Natural killer cell (primary cell): ENCODE measurements around the gene OXA1L. TPM values are rescaled to one million over a fixed set of nuclear protein-coding genes. Genes with fewer than 3 reads are reported as not detected.
A peak's percentile ranks its signal among the peaks of the same experiment; 100 is the strongest.
"Not testable (repeated sequence)": the region's sequence is repeated elsewhere in the genome, so short reads cannot be mapped to it uniquely, and the experiment has no call there.

Source experiments
- ATAC-seq, 3 donors: fragments of 150-1000 bp in 2 of 3; fragments of 200-7000 bp in 1 of 3; cut with Tn5 transposase; 1 replicate in 1 of 3; 2 replicates in 2 of 3; pipeline ENCODE4 v1.10.0; 2021; ENCODE audit warnings: mild to moderate bottlenecking in 2 of 3, moderate library complexity in 2 of 3
- DNase-seq, 2 donors: peaks; one replicate each; pipeline versions ENCODE4 v3.0.0 to v3.0.0-alpha.2; 2013 to 2021; ENCODE audit warnings: mixed read lengths in 1 of 2
- H3K27ac ChIP-seq: one replicate; pipeline ENCODE4 v1.5.1; 2013; ENCODE audit warnings: mild to moderate bottlenecking, low read length
- H3K27me3 ChIP-seq: one replicate; pipeline ENCODE4 v1.6.1; 2013; ENCODE audit warnings: low read length; ENCODE audit not compliant: control insufficient read depth, insufficient read depth
- H3K36me3 ChIP-seq: one replicate; pipeline ENCODE4 v1.6.1; 2013; ENCODE audit warnings: low read length; ENCODE audit not compliant: control insufficient read depth, insufficient read depth
- H3K4me1 ChIP-seq: one replicate; pipeline ENCODE4 v1.6.1; 2013; ENCODE audit warnings: low read length; ENCODE audit not compliant: control insufficient read depth, insufficient read depth
- H3K4me3 ChIP-seq: one replicate; pipeline ENCODE4 v1.5.1; 2013; ENCODE audit warnings: low read length
- H3K9me3 ChIP-seq: one replicate; pipeline ENCODE4 v1.6.1; 2013; ENCODE audit warnings: low read length; ENCODE audit not compliant: control insufficient read depth, insufficient read depth
- H3K27ac Mint-ChIP-seq, 2 donors: one replicate each; pipeline ENCODE4 v1.8.0; 2022; ENCODE audit warnings: mild to moderate bottlenecking in 2 of 2, mixed read lengths in 2 of 2, moderate library complexity in 1 of 2
- H3K27me3 Mint-ChIP-seq, 2 donors: one replicate each; pipeline ENCODE4 v1.8.0; 2022; ENCODE audit warnings: low read depth in 2 of 2, mixed read lengths in 2 of 2
- H3K36me3 Mint-ChIP-seq: one replicate; pipeline ENCODE4 v1.8.0; 2022; ENCODE audit warnings: mixed read lengths
- H3K4me1 Mint-ChIP-seq, 2 donors: one replicate each; pipeline ENCODE4 v1.8.0; 2022; ENCODE audit warnings: mixed read lengths in 2 of 2
- H3K4me3 Mint-ChIP-seq: one replicate; pipeline ENCODE4 v1.8.0; 2022; ENCODE audit warnings: mild to moderate bottlenecking, moderate library complexity, mixed read lengths
- H3K9me3 Mint-ChIP-seq, 2 donors: one replicate each; pipeline ENCODE4 v1.8.0; 2022; ENCODE audit warnings: mixed read lengths in 2 of 2
- WGBS: methylation state at CpG from one replicate; pipeline ENCODE4 v1.1.7; 2013; ENCODE audit warnings: missing lambda C conversion rate; ENCODE audit not compliant: insufficient coverage; 5-methylcytosine and 5-hydroxymethylcytosine counted together
- intact Hi-C: fragments of 100-400 bp; cut with micrococcal nuclease; formaldehyde crosslinking; loops from one replicate; pipeline ENCODE4 v1.14.2; 2022
- total RNA-seq, 4 donors: library from RNA; stranded (reverse); fragments of 120-200 nt in 1 of 4; gene quantifications; one replicate each; pipeline versions ENCODE4 v1.2.3 to v1.2.4, GENCODE V29; 2013 to 2022
- TF ChIP-seq, protein P1 (sequence below): fragments of 200-600 bp; IDR thresholded peaks from one replicate; pipeline ENCODE4 v1.8.0; 2022; ENCODE audit warnings: antibody characterized with exemption

OXA1L gene
- total RNA-seq, 3 donors from 2014 or later (not counting 1 experiment from before 2014, with no cell fraction given): 121 to 143 (median 125) TPM

DNA sequence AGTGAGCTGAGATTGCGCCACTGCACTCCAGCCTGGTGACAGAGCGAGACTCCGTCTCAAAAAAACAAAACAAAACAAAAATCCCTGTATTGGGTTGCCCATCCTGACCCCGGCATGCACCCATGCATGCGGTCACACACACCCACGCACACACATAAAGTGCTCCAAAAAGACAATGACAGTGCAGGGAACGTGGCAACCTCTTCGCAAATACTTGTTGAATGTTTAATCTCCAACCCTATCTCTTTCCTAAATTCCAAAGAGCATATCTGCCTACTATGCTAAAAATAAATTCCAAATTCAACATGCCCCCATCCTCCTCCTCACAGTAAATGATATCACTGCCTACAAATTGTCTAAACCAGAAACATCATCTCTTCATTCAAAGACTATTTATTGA is 35.2 kb downstream of the OXA1L start:
- H3K27ac ChIP-seq: no peak overlapping the region
- no peaks in the 10 kb centered on the region for H3K4me1 ChIP-seq
- H3K9me3 ChIP-seq: no peaks in the 10 kb centered on the region
- TF ChIP-seq, protein P1, sequence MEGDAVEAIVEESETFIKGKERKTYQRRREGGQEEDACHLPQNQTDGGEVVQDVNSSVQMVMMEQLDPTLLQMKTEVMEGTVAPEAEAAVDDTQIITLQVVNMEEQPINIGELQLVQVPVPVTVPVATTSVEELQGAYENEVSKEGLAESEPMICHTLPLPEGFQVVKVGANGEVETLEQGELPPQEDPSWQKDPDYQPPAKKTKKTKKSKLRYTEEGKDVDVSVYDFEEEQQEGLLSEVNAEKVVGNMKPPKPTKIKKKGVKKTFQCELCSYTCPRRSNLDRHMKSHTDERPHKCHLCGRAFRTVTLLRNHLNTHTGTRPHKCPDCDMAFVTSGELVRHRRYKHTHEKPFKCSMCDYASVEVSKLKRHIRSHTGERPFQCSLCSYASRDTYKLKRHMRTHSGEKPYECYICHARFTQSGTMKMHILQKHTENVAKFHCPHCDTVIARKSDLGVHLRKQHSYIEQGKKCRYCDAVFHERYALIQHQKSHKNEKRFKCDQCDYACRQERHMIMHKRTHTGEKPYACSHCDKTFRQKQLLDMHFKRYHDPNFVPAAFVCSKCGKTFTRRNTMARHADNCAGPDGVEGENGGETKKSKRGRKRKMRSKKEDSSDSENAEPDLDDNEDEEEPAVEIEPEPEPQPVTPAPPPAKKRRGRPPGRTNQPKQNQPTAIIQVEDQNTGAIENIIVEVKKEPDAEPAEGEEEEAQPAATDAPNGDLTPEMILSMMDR: no peak
- H3K9me3 Mint-ChIP-seq: no peaks in the 10 kb centered on the region
- H3K27me3 Mint-ChIP-seq: peaks cover 40 to 42% of the 10 kb centered on the region in 2 donors
- WGBS: 87% methylated on average over 8 of the region's 8 CpGs
- no peak for ATAC-seq
- no peaks in the 10 kb centered on the region for H3K36me3 ChIP-seq
- no peaks in the 10 kb centered on the region for H3K4me1 Mint-ChIP-seq
- intact Hi-C loops: no loop called here
- H3K4me3 ChIP-seq: no peak overlapping the region
- no peaks in the 10 kb centered on the region for H3K27me3 ChIP-seq
- DNase-seq: no peak
- no peak overlapping the region for H3K4me3 Mint-ChIP-seq
- H3K27ac Mint-ChIP-seq: no peak overlapping the region
- no peaks in the 10 kb centered on the region for H3K36me3 Mint-ChIP-seq

GRCh38 chr14:22802860-22803686 is 36.6 kb downstream of the OXA1L start:
- Mint-ChIP-seq H3K9me3 (no peaks in the 10 kb centered on the region), H3K27ac (no peak overlapping the region), H3K27me3 (peaks cover 40 to 48% of the 10 kb centered on the region in 2 donors), H3K4me3 (no peak overlapping the region), H3K36me3 (no peaks in the 10 kb centered on the region), H3K4me1 (no peaks in the 10 kb centered on the region)
- TF ChIP-seq, protein P1: no peak
- H3K4me1 ChIP-seq: no peaks in the 10 kb centered on the region
- H3K27me3 ChIP-seq: no peaks in the 10 kb centered on the region
- no peak for ATAC-seq
- intact Hi-C loops: no loop called here
- H3K9me3 ChIP-seq: no peaks in the 10 kb centered on the region
- no peak overlapping the region for H3K27ac ChIP-seq
- H3K4me3 ChIP-seq: no peak overlapping the region
- WGBS: 74% methylated on average over 12 of the region's 12 CpGs
- no peaks in the 10 kb centered on the region for H3K36me3 ChIP-seq
- no peak for DNase-seq

DNA sequence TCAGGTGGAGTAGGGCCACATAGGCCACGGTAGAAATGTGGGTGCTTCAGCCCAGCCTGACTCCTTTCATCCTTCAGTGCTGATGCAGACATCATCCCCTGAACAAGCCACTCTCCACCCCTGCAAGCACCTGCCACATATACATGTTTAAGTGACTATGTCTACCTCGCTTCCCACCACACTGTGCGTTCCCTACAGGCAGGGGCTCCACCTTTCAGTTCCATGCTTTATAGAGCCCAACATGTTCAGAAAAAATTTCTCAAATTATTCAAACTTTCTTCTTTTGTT is 37.1 kb downstream of the OXA1L start:
- H3K4me3 ChIP-seq: no peak overlapping the region
- TF ChIP-seq, protein P1: no peak
- no peaks in the 10 kb centered on the region for H3K9me3 ChIP-seq
- Mint-ChIP-seq H3K4me1 (no peaks in the 10 kb centered on the region), H3K9me3 (no peaks in the 10 kb centered on the region), H3K4me3 (no peak overlapping the region), H3K36me3 (no peaks in the 10 kb centered on the region), H3K27me3 (peaks cover 38 to 46% of the 10 kb centered on the region in 2 donors), H3K27ac (no peak overlapping the region)
- 74% methylated on average over 3 of the region's 3 CpGs for WGBS
- no peaks in the 10 kb centered on the region for H3K36me3 ChIP-seq
- no peak for DNase-seq
- intact Hi-C loops: no loop called here
- H3K27me3 ChIP-seq: no peaks in the 10 kb centered on the region
- ATAC-seq: no peak
- H3K4me1 ChIP-seq: no peaks in the 10 kb centered on the region
- H3K27ac ChIP-seq: peak overlapping the region; percentile 15

GRCh38 chr14:22805235-22805634 is 38.7 kb downstream of the OXA1L start:
- H3K9me3 ChIP-seq, H3K36me3 Mint-ChIP-seq, H3K9me3 Mint-ChIP-seq, ATAC-seq, H3K4me1 ChIP-seq, H3K27me3 ChIP-seq, H3K4me3 ChIP-seq, H3K27ac Mint-ChIP-seq, intact Hi-C loops, H3K27ac ChIP-seq, H3K4me3 Mint-ChIP-seq, H3K36me3 ChIP-seq, H3K4me1 Mint-ChIP-seq, DNase-seq: not testable (repeated sequence)
- WGBS: 98% methylated on average over 4 of the region's 4 CpGs
- H3K27me3 Mint-ChIP-seq: peaks cover 28 to 36% of the 10 kb centered on the region in 2 donors
